ENCODE data around the gene ALG1.
A peak's percentile ranks its signal among the peaks of the same experiment; 100 is the strongest.

DNA sequence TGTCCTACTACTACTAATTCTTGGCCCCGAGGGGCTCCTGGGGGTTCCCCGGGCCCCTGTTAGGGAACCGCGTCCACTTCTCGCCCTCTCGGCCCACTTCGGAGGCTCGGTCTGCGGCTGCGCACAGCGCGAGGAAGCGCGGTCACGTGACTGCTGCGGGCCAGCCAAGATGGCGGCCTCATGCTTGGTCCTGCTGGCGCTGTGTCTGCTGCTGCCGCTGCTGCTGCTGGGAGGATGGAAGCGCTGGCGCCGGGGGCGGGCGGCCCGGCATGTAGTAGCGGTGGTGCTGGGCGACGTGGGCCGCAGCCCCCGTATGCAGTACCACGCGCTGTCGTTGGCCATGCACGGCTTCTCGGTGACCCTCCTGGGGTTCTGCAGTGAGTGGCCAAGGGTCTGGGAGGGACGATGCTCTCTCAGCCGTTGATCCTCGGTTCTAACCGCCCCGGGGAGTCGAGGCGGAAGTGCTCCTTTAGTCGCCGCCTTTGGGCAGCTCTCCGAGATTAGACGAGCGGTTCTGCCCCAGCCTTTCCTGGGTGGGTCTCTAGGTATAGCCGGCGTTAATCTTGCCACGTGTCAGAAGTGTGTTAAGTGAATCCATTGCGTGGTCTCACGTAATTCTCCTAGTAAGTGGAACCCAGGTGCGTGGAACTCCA is at the start of gene ALG1:
- no peak for TF ChIP-seq JUND (IDR thresholded peaks at IDR 0.05)
- TF ChIP-seq TCF12 (IDR thresholded peaks at IDR 0.05), result no peak
- no peak for TF ChIP-seq GABPA (IDR thresholded peaks at IDR 0.05; ENCODE audit: low read depth)
- TF ChIP-seq, protein P1, sequence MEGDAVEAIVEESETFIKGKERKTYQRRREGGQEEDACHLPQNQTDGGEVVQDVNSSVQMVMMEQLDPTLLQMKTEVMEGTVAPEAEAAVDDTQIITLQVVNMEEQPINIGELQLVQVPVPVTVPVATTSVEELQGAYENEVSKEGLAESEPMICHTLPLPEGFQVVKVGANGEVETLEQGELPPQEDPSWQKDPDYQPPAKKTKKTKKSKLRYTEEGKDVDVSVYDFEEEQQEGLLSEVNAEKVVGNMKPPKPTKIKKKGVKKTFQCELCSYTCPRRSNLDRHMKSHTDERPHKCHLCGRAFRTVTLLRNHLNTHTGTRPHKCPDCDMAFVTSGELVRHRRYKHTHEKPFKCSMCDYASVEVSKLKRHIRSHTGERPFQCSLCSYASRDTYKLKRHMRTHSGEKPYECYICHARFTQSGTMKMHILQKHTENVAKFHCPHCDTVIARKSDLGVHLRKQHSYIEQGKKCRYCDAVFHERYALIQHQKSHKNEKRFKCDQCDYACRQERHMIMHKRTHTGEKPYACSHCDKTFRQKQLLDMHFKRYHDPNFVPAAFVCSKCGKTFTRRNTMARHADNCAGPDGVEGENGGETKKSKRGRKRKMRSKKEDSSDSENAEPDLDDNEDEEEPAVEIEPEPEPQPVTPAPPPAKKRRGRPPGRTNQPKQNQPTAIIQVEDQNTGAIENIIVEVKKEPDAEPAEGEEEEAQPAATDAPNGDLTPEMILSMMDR (IDR thresholded peaks at IDR 0.05), result no peak
- no peak for TF ChIP-seq RCOR1 (IDR thresholded peaks at IDR 0.05; ENCODE audit: low read length)
- TF ChIP-seq EP300 (IDR thresholded peaks at IDR 0.05; ENCODE audit: borderline replicate concordance in 1 of 2, low read depth in 1 of 2, low read length in 1 of 2), result no peak
- TF ChIP-seq RFX5 (IDR thresholded peaks at IDR 0.05; ENCODE audit: low read length), result no peak
- TF ChIP-seq TAF1 (IDR thresholded peaks at IDR 0.05; ENCODE audit: borderline replicate concordance, low read depth, low read length), result peak; percentile 95
- TF ChIP-seq, protein P2, sequence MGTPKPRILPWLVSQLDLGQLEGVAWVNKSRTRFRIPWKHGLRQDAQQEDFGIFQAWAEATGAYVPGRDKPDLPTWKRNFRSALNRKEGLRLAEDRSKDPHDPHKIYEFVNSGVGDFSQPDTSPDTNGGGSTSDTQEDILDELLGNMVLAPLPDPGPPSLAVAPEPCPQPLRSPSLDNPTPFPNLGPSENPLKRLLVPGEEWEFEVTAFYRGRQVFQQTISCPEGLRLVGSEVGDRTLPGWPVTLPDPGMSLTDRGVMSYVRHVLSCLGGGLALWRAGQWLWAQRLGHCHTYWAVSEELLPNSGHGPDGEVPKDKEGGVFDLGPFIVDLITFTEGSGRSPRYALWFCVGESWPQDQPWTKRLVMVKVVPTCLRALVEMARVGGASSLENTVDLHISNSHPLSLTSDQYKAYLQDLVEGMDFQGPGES (IDR thresholded peaks at IDR 0.05; ENCODE audit: low read depth, low read length), result no peak
- TF ChIP-seq, protein P3, sequence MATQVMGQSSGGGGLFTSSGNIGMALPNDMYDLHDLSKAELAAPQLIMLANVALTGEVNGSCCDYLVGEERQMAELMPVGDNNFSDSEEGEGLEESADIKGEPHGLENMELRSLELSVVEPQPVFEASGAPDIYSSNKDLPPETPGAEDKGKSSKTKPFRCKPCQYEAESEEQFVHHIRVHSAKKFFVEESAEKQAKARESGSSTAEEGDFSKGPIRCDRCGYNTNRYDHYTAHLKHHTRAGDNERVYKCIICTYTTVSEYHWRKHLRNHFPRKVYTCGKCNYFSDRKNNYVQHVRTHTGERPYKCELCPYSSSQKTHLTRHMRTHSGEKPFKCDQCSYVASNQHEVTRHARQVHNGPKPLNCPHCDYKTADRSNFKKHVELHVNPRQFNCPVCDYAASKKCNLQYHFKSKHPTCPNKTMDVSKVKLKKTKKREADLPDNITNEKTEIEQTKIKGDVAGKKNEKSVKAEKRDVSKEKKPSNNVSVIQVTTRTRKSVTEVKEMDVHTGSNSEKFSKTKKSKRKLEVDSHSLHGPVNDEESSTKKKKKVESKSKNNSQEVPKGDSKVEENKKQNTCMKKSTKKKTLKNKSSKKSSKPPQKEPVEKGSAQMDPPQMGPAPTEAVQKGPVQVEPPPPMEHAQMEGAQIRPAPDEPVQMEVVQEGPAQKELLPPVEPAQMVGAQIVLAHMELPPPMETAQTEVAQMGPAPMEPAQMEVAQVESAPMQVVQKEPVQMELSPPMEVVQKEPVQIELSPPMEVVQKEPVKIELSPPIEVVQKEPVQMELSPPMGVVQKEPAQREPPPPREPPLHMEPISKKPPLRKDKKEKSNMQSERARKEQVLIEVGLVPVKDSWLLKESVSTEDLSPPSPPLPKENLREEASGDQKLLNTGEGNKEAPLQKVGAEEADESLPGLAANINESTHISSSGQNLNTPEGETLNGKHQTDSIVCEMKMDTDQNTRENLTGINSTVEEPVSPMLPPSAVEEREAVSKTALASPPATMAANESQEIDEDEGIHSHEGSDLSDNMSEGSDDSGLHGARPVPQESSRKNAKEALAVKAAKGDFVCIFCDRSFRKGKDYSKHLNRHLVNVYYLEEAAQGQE (IDR thresholded peaks at IDR 0.05; ENCODE audit: low read depth, low read length), result peak; percentile 47; the same call in 1 of the 2 replicates
- peak; percentile 98 for TF ChIP-seq YY1 (IDR thresholded peaks at IDR 0.05; ENCODE audit: low read depth)
